HG03103 (cell line): Measurements from ENCODE around the gene ACCSL.

Experiments
- ATAC-seq: cut with Tn5 transposase; IDR thresholded peaks from one replicate; pipeline ENCODE4 v1.9.1; 2021; ENCODE audit warnings: low read depth; ENCODE audit not compliant: unreplicated experiment

Gene ACCSL

DNA sequence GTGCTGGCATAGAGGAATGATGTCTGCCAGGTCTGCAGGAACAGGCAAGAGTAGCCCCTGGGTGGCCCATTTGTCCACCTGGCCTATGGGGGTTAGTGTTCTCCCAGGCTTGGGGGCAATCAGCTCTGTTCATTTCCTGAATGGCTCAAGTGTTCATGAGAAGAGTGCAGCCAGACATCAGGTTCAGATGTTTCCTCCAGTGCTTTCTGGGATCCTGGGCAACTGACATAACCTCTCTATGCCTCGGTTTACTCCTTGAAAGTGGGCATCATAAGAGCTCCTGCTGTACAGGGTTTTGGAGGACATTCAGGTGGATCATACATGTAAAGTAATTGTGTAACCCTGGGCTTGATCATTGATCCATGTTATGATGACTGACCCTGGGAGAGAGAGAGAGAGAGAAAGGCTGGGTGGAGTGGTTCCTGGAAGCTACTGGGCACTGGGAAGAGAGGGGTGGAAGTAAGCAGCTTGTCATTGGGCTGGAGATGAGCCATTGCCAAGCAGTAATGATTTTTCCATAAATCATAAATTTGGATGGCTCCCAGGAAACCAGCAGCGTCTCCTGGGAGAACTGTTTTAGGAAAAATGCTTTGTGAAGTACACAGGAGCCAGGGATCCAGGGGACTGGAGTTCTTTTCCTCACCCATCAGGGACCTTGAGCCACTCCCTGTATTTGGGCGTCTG is 30.2 kb upstream of the ACCSL start:
- no peak for ATAC-seq

DNA sequence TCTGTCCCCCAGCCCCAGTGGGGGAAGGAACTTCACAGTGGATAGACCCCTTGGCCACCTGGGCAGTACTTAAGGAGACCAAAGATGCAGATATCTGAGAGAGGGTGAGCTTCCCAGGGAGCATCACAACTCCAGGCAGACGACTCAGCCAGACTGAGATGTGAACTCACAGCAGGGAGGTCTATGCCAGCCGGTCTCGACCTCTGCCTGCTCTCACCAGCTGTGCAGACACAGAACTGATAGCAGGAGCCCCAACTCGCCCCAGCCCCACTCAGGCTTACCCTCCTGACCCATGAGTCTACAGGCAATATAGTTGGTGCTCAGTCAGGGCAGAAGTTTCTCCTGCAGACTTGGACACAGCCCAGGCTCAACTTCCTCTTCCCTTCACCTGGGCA is 29.7 kb upstream of the ACCSL start:
- ATAC-seq = no peak

DNA sequence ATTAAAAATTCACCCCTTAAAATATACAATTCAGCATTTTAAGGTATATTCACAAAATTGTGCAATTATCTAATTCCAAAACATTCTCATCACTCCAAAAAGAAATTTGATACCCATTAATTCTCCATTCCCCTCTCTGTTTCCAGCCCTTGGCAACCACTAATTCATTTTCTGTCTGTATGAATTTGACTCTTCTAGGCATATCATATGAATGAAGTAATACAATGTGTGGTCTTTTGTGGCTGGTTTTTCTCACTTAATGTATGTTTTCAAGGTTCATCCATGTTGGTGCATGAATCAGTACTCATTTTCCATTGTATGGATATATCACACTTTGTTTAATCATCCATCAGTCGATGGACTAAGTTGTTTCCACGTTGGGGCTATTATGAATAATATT is 29.0 kb upstream of the ACCSL start:
- no peak for ATAC-seq

DNA sequence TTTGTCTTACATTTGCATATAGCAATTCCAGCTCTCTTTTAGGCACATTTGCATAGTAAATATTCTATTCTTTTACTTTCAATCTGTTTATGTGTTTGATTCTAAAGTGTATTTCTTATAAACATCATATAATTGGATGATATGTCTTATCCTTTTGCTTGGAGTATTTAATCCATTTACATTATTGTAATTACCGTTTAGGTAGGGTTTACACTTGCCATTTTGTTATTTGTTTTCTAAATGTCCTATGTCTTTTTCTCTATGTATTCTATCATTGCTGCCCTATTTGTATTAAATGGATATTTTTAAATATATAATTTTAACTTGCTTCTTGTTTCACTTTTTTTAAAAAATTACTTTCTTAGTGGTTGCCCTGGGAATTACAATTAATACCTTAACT is 22.8 kb upstream of the ACCSL start:
- no peak for ATAC-seq

DNA sequence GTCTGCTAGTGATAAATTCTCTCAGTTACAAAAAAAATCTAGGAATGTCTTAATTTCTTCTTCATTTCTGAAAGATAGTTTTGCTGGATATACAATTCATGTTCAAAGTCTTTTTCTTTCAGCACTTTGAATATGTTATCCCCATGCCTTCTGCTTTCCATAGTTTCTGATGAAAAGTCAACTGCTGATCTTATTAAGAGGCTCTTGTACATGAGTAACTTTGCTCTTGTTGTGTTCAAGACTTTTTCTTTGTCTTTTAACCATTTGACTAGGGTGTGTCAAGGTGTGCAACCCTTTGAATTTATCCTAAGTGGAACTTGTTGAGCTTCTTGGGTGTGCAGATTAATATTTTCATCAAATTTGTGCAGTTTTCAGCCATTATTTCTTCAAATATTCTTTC is 22.1 kb upstream of the ACCSL start:
- no peak for ATAC-seq

DNA sequence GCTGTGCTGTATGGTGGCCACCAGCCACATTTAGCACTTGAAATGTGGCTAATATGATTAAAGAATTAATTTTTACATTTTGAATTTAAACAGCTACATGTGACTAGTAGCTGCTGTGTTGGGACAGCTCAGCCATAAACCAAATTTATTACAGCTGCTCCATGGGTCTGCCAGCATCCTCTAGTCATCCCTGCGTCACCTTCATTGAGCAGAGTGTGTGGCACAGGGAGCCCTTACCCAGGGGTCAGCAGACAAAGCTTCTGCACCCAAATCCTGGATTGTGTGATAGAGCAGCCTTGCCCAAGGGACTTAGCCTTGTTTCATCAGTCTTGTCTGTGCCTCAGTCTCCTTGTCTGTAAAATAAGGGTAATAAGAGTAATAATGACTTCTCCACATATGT is 19.4 kb upstream of the ACCSL start:
- ATAC-seq = no peak

DNA sequence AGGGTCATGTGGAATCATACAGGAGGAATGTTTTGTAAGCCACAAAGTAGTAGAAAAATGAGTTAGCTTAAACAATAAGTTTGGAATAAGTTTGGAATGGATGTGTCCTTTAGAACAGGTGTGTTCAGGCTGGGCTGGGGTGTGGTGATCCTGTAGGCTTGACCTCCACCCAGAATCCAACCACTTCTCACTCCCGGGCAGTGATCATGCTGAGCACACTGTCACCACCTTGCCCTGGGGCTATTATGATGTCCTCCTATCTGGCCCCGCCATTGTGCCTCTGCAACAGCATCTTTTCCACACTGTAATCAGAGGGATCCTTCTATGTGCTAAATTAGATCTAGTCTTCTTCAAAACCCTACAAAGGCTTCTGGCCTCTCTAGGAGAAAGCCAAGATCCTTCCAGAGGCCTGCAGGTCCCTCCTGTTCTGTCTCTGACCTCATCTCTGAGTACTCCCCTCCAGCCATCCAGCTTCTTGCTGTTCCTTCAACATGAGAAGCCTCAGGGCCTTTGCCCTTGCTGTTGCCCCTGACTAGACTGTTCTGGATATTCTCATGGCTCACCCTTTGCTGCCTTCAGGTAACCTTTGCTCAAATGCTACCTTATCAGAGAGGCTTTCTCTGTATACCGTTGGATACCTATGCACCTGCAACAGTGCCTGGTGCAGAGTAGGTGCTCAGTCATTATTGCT is 18.8 kb upstream of the ACCSL start:
- ATAC-seq = no peak

DNA sequence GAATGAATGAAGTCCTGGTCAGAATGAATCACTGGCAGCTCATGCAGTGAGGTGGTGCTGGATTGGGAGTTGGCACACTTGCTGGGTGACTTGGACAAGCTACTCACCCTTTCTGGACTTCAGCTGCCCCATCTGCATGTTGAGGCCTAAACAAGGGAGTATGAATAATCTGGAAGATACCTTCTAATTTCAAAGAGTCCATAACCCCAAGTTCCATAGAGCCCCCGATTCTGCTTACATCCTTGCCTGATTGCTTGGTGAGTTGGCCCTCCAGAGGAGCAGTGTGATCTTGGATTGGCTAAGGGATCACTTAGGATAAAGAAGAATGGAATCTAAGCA is 18.3 kb upstream of the ACCSL start:
- ATAC-seq = no peak

DNA sequence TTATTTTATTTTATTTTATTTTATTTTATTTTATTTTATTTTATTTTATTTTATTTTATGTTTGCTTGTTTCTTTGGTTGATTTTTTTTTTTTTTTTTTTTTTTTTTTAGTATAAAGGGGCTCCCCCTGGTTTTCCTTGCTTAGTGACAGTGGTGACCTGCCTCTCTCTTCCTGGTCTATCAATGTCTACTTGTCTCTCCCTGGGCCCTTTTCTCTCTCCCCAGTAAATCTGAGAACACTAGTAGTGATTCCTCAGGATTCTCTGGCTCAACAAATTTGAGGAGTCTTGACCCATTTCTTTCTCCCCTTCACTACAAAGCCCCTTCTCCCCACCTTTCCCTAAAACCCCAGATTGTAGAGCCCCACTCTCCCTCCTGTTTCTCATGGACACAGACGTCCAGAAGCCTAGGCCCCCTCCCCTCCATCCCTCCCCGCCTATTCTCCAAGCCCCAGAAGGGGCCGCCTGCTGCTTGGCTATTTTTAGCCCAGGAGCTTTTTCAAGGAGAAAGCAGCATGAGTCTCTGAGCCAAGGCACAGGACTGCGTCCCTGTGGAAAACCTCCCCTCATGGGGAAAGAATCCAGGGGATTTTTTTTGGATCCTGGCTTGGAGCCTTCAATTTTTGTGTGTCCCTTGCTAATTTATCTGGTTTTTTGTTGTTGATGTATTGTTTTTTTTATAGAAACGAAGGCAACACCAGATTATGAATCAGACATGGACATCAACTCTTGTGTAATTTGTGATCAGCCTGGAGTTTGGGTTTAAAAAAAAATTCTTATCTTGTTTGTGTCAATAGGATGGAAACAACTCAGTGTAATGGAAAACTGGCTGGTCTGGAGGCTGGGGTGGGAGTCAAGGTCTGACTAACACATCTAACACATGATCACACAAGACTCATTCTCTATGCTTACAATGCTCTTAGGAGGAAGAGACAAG is 17.5 kb upstream of the ACCSL start:
- ATAC-seq = no peak

DNA sequence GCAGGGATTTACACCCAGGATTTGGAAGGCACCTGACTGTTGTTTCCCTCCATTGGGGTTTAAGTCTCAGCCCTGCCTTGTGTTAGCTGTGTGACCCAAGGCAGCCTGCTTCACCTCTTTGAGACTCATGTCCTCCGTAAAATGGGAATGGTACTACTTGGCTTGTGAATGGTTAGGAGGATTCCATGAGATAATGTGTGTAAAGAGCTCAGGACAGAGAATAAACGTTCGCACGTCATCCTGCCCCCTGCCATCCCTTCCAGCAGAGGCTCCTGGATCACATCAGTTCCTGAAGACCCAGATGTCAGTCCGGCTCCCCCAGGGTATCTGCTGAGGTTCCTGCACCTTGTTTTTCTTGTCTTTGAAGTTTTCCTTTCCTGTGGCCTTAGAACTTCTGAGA is 16.8 kb upstream of the ACCSL start:
- ATAC-seq = no peak

DNA sequence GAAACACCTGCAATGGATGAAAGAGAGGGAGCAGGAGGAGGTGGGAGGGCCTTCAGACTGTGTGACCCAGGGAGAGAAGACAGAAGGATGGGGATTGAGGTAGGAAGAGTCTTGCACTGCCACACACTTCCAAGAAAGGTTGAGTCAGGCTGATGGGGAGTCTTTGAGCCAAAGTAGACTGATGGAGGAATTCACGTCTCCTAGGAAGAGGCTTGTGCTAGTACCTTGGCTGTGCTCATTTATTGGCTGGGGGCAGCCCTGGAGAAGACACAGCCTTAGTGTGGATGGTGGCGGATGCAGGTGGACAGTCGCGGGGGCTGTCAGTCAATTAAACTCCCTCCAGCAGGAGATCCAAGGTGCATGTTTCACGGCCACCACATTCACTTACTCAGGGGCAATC is 16.2 kb upstream of the ACCSL start:
- no peak for ATAC-seq

DNA sequence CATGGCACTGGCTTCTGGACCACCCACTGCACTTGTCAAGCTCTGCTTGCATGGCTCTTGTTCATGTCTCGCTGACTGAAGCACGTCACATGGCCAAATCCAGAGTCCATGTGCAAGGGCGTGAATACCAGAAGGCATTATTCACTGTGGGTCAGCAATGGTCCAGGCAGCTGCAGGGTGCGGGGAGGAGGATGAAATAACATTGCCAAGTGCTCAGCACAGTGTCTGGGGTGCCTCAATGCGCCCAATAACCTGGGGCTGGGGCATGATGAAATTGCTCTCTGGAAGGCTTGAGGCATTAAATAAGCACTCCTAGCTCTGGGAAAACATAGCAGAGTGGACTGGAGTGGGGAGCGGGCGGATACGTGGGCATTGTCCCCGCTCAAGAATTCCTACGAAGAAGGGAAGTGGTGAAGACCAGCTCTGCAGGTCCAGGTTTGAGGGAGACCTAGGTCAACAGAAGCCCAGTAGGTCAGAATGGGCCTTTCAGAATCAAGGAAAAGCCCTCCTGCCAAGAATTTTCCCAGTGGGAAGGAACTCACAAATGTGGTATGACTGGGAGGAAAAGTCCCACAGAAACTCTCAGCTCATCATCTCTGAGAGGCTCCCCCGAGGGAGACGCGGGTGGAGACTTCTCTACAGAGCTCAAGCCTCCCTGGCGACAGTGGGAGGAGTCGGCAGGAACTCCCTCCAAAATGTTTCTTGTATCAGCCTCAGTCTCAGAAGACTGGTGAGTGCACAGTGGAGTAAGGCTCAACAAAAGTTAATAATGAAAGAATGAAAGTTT is 15.3 kb upstream of the ACCSL start:
- ATAC-seq = no peak

DNA sequence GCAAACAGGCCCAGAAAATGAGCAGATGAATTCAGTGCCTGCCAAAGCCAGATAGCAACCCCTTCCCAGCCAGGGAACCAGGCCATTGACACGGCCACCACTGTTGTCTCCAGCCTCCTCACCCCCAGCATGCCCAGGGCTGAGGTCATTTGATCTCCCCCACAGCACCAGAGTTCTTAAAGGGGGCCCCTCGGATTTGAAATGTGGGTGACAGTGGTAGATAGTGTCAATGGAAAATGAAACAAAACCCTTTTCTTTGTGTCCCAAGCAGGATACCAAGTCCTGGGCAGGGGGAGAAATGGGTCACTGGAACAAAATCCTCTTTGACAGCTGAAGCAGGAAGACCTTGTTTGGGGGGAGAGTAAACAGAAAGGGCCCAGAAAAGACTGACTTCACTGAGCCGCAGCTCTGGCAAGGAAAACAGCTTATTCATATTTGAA is 14.3 kb upstream of the ACCSL start:
- ATAC-seq = no peak

DNA sequence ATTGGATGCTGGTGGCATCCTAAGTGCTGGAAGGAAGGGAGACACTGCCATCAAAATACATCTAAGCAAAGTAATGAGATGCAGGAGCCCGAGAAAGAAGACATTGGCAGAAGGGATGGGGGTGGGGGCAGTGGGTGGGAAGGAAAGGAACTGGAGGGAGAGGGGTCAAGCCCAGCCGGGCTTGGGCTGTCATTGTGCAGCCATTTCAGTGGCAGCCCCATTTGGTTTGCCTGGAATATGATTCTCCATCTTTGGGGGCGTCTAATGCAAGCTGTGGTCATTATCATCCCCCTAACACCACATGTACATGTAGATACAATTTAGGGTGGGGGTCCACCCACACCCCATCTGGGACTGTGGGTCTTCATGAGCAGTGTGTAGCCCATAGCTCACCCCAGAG is 13.9 kb upstream of the ACCSL start:
- ATAC-seq = no peak

DNA sequence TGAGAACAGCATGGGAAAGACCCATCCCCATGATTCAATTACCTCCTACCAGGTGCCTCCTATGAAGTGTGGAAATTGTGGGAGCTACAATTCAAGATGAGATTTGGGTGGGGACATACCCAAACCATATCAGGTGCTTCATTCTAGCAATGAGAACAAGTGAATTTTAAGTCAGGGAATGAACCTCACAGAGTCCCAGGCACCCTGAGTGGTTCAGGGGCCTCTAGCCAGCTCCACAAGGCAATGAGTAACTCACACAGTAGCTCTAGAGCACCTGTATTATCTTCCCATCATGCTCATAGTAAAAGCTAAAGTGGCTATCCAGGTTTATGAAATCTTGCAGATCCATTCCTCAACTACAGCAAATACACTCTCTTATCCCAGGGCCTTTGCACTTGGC is 13.1 kb upstream of the ACCSL start:
- ATAC-seq = no peak

DNA sequence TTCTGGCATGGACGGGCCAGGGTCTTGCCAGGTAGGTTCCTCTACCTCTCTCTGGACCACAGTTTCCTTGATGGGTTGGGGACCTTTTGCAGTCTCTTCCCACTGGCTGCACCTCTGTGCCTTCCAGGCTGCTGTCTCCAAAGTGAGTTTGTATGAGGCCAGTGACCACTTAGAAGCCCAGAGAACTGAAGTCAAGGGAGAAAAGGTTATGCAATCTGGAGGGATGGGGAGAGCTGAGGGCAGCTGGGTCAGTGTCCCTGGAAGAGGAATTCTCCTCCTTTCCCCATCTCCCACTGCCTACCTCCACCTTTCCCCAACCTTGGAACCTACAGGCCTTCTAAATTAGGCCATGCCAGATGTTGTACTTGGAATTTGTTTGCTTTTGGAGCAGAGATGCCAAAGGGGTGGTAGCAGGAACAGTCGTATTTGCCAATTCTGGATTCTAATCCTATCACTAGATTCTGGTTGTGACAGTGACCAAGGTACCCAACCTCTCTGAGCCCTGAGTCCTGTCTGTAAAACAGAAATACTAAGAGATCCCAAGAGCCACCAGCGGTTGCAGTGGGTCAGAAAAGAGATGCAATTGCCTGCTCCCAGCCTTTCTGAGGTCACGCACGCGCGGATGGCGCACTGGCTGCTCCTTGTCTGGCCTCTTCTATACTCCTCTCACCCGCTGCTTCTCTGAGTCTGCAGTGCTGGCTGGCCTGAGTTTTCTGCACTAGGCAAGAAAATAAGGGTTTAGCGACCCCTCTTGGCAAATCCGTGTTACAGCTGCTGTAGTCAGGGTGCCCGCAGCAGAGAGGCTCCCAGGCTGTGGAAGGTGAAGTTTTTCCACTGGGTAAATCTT is 10.7 kb upstream of the ACCSL start:
- peak; percentile 89 for ATAC-seq

DNA sequence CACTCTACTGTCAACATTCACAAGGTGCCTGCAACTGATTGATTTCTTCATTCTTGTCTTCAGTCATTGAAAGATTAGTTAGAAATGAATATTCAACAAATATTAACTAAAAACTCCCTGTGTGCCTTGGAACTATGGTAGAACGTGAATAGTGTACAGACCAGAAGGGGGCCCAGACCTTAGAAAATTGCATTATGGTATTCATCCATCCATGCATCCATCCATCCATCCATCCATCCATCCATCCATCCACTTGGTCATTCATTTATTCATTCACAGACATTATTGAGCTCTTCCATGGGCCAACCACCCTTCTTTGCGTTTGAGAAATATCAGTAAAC is 10.2 kb upstream of the ACCSL start:
- ATAC-seq = no peak

DNA sequence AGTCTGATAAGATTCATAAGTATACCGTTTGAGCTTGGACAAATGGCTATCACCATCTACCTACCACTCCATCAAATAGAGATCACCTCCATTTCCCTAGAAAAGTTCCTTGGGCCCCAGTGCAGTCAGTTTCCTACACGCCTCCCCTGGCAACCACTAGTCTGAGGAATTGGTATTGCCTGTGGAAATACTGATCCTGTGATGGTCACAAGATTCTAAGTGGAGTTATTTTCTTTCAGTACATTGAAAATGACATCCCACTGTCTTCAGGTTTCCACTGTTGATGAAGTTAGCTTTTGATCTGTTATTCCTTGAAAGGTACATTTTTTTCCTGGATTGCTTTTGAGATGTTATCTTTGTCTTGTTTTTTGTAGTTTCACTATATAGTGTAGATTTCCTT is 4.6 kb upstream of the ACCSL start:
- ATAC-seq = no peak

DNA sequence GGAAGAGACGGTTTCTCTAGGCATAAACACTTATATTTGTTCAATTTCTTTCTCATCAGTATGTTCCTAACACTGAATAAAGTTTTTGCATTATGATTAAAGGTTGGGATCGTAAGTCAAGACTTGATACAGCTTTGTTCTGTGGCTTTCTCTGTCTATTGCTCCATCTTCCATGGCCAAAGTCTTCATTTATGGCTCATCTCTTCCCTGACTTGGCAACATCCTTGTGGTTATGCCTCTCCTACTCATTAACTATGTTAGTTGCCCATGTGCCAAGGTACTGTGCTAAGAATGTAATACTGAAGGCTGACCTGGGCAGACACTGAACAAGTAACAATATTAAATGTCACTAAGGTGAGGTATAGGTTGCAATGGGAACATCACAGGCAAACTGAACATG is 1.6 kb upstream of the ACCSL start:
- ATAC-seq = no peak

DNA sequence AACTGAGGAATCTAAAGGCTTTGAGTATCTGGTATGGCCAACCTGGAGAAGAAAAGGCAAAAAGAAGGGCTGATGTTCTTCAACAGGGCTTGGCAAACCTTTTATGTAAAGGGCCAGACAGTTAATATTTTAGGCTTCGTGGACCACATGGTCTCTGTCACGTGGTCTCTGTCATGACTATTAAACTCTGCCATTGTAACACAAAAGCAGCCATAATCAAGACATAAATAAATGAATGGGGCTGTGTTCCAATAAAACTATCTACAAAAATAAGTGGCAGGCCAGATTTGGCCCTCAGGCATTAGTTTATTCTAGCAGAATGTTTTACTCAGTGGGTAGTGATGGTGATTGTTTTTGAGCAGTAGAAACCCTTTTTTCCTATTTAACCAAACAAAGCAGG is 483 bp upstream of the ACCSL start:
- ATAC-seq = no peak
